Left lung (tissue), 10 donors: ENCODE results near the gene GSTCD. TPM values are rescaled to one million over a fixed set of nuclear protein-coding genes. Genes with fewer than 3 reads are reported as not detected.

Experiments
- ATAC-seq: fragments of 200-7000 bp; cut with Tn5 transposase; one replicate; pipeline ENCODE4 v1.9.1; 2020; ENCODE audit warnings: moderate library complexity
- DNase-seq, 4 donors: peaks; one replicate each; pipeline ENCODE4 v3.0.0-alpha.2; 2013 to 2020
- H3K27ac ChIP-seq, 2 donors: fragments of 200-600 bp; sonication (generic) in 1 of 2; one replicate each; pipeline versions ENCODE4 v1.5.0 to v1.8.0; 2020 to 2021
- H3K27me3 ChIP-seq, 2 donors: fragments of 200-600 bp; sonication (generic) in 1 of 2; one replicate each; pipeline versions ENCODE4 v1.5.0 to v1.8.0; 2020 to 2021
- H3K36me3 ChIP-seq, 2 donors: fragments of 200-600 bp; sonication (generic) in 1 of 2; one replicate each; pipeline versions ENCODE4 v1.5.0 to v1.8.0; 2020 to 2021
- H3K4me1 ChIP-seq, 2 donors: fragments of 200-600 bp; one replicate each; pipeline ENCODE4 v1.8.0; 2021
- H3K4me3 ChIP-seq, 2 donors: fragments of 200-600 bp; sonication (generic) in 1 of 2; one replicate each; pipeline versions ENCODE4 v1.5.0 to v1.8.0; 2020 to 2021; ENCODE audit warnings: mild to moderate bottlenecking in 1 of 2
- H3K9me3 ChIP-seq, 2 donors: fragments of 200-600 bp; sonication (generic) in 1 of 2; one replicate each; pipeline versions ENCODE4 v1.5.0 to v1.8.0; 2020 to 2021
- CTCF ChIP-seq, 2 donors: fragments of 200-600 bp; sonication (generic) in 1 of 2; IDR thresholded peaks; one replicate each; pipeline versions ENCODE4 v1.5.0 to v1.8.0; 2021; ENCODE audit warnings: antibody characterized with exemption in 2 of 2
- intact Hi-C, 2 donors: fragments of 100-400 bp; cut with DNase I; formaldehyde crosslinking; loops; one replicate each; pipeline versions ENCODE4 v1.11.2 to v1.14.2; 2022
- polyA plus RNA-seq, 6 donors: library from polyadenylated mRNA; unstranded; fragments of 120-200 nt; gene quantifications; one replicate each; pipeline ENCODE4 v1.2.1, GENCODE V29; 2013; ENCODE audit not compliant: insufficient read length in 6 of 6
- total RNA-seq, 2 donors: library from RNA; stranded (reverse); fragmentation: NEBNext Ultra II Directional; extraction: Animal tissue kit (Norgen Biotek cat#: 25700); gene quantifications; one replicate each; pipeline ENCODE4 v1.2.1, GENCODE V29; 2021
- donor health status: DM: no; HTN: yes; CAD: no.
- donor health status: DM: no; HTN: no; CAD: no.

Gene GSTCD
- total and polyA plus RNA-seq, 8 donors = 10.8 to 16.9 (median 15.2) TPM

- DNase-seq (no peak), ATAC-seq (no peak)
- H3K36me3 ChIP-seq = peaks cover 0 to 9% of the 10 kb centered on the region in 2 donors
- intact Hi-C loops = no loop called here
- TF ChIP-seq CTCF (IDR thresholded peaks at IDR 0.05) = no peak
- no peak overlapping the region for H3K27ac ChIP-seq
- no peak overlapping the region for H3K4me3 ChIP-seq
- peaks cover 0 to 20% of the 10 kb centered on the region in 2 donors for H3K9me3 ChIP-seq
- H3K27me3 ChIP-seq = no peaks in the 10 kb centered on the region
- H3K4me1 ChIP-seq = no peaks in the 10 kb centered on the region
Observed at GRCh38 chr4:105741548-105741947, 33.0 kb downstream of the GSTCD start.

GRCh38 chr4:105748222-105748621 lies 39.6 kb downstream of the GSTCD start:
- intact Hi-C loops = no loop called here
- H3K4me3 ChIP-seq = no peak overlapping the region
- TF ChIP-seq CTCF (IDR thresholded peaks at IDR 0.05) = no peak
- H3K9me3 ChIP-seq = no peaks in the 10 kb centered on the region
- ATAC-seq (no peak), DNase-seq (no peak)
- no peaks in the 10 kb centered on the region for H3K27me3 ChIP-seq
- no peaks in the 10 kb centered on the region for H3K4me1 ChIP-seq
- H3K27ac ChIP-seq = no peak overlapping the region
- peaks cover 0 to 3% of the 10 kb centered on the region in 2 donors for H3K36me3 ChIP-seq

DNA sequence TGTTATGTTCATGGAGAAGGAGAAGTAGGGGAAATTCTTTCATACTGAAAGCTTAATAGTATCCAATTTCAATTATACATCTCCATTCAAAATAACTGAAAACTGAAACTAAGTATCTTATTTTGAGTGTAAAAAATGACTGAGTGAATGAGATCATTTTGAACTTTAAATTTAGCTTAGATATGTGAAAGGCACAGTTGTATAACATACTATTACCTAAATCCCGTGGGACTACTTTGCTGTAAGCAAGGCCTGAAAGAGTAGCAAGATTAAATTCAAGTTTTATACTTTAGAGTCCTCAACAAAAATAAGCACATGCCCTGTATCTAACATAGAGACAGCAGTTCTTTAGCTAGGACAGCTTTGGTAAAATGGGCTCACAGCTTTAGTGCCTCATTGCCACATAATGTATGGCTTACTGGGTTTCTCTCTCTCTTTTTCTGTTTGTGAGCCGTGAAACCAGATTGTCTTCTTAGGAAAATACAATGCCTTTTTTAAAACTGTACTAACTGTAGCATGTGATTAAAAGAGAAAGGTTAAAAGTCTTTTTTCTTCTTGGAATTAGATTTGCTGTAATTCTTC lies 43.2 kb downstream of the GSTCD start:
- intact Hi-C loops = no loop called here
- Histone ChIP-seq H3K4me3 (no peak overlapping the region), H3K4me1 (no peaks in the 10 kb centered on the region), H3K27ac (no peak overlapping the region), H3K9me3 (no peaks in the 10 kb centered on the region), H3K27me3 (no peaks in the 10 kb centered on the region), H3K36me3 (no peaks in the 10 kb centered on the region)
- no peak for DNase-seq
- no peak for ATAC-seq
- no peak for TF ChIP-seq CTCF (IDR thresholded peaks at IDR 0.05)

DNA sequence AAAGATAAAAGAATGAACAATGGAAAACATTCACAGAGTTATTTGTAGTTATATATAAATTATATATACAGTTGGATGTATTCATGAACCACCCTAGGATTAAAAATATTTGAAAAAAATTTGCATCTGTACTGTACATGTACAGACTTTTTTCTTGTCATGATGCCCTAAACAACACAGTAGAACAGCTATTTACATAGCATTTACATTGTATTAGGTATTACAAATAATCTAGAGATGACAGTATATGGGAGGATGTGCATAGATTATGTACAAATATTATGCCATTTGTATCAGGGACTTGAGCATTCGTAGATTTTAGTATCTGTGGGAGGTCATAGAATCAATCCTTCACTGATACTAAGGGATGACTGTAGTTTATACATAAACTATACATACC lies 44.8 kb downstream of the GSTCD start:
- ATAC-seq (no peak), DNase-seq (no peak)
- Histone ChIP-seq H3K9me3 (no peaks in the 10 kb centered on the region), H3K4me1 (no peaks in the 10 kb centered on the region), H3K27ac (no peak overlapping the region), H3K27me3 (no peaks in the 10 kb centered on the region), H3K4me3 (no peak overlapping the region), H3K36me3 (no peaks in the 10 kb centered on the region)
- intact Hi-C loops = no loop called here
- no peak for TF ChIP-seq CTCF (IDR thresholded peaks at IDR 0.05)

- Histone ChIP-seq H3K36me3 (no peaks in the 10 kb centered on the region), H3K27ac (no peak overlapping the region), H3K4me1 (no peaks in the 10 kb centered on the region), H3K9me3 (no peaks in the 10 kb centered on the region), H3K27me3 (no peaks in the 10 kb centered on the region), H3K4me3 (no peak overlapping the region)
- TF ChIP-seq CTCF (IDR thresholded peaks at IDR 0.05) = no peak
- ATAC-seq (no peak), DNase-seq (no peak)
- intact Hi-C loops = no loop called here
Observed at GRCh38 chr4:105755375-105755774, 46.8 kb downstream of the GSTCD start.
